Panc1 (cell line): ENCODE data around the gene TXLNA. TPM values are rescaled to one million over a fixed set of nuclear protein-coding genes. Genes with fewer than 3 reads are reported as not detected.

Source experiments
- ATAC-seq: fragments of 200-7000 bp; cut with Tn5 transposase; 2 replicates; pipeline ENCODE4 v1.9.1; 2020; ENCODE audit warnings: mild to moderate bottlenecking, moderate library complexity
- BruUV-seq: library from RNA; stranded (reverse); fragments of 400-500 nt; replicated peaks from 2 replicates; lab custom pipeline; 2021; lab: Mats Ljungman, UMichigan
- CTCF ChIA-PET: fragments of 300-600 bp; sonication (Branson Sonifier 250); formaldehyde crosslinking; loops from one replicate; lab custom pipeline; 2022; ENCODE audit warnings: antibody characterized with exemption; lab: Charles Lee
- POLR2A ChIA-PET: fragments of 300-600 bp; sonication (Branson Sonifier 250); formaldehyde crosslinking; loops from one replicate; lab custom pipeline; 2022; ENCODE audit warnings: antibody characterized with exemption; lab: Charles Lee
- DNase-seq: peaks from one replicate; pipeline ENCODE4 v3.0.0-alpha.2; 2010; ENCODE audit warnings: low read depth, low spot score
- H3K27ac ChIP-seq: 2 replicates; pipeline ENCODE4 v1.5.1; 2011; ENCODE audit warnings: mild to moderate bottlenecking, low read length, inconsistent platforms
- H3K27me3 ChIP-seq: fragments of 200-500 bp; sonication (Bioruptor generic); 2 replicates; pipeline ENCODE4 v1.6.0; 2014; ENCODE audit warnings: low read length, inconsistent platforms; ENCODE audit not compliant: control insufficient read depth, insufficient read depth
- H3K36me3 ChIP-seq: fragments of 200-500 bp; sonication (Bioruptor generic); 2 replicates; pipeline ENCODE4 v1.5.1; 2014; ENCODE audit warnings: inconsistent platforms, mild to moderate bottlenecking, low read length, moderate library complexity; ENCODE audit not compliant: control insufficient read depth, insufficient read depth
- H3K4me1 ChIP-seq: 2 replicates; pipeline ENCODE4 v1.5.1; 2011; ENCODE audit warnings: inconsistent platforms, mild to moderate bottlenecking, low read length, moderate library complexity; ENCODE audit not compliant: control insufficient read depth, insufficient read depth
- H3K4me3 ChIP-seq, 2 experiments: 2 replicates each; pipeline ENCODE4 v1.5.1; 2011 to 2012; ENCODE audit warnings: low read depth in 2 of 2, low read length in 2 of 2, mild to moderate bottlenecking in 2 of 2, inconsistent platforms in 1 of 2, moderate library complexity in 1 of 2
- H3K9me3 ChIP-seq: fragments of 200-500 bp; sonication (Bioruptor generic); 2 replicates; pipeline ENCODE4 v1.5.1; 2014; ENCODE audit warnings: low read depth, mild to moderate bottlenecking, inconsistent platforms, low read length, moderate library complexity; ENCODE audit not compliant: control insufficient read depth, insufficient read depth
- CTCF ChIP-seq: fragments of 450-650 bp; IDR thresholded peaks from 2 replicates; pipeline ENCODE4 v1.5.1; 2017; ENCODE audit warnings: mild to moderate bottlenecking
- POLR2AphosphoS5 ChIP-seq: IDR thresholded peaks from 2 replicates; pipeline ENCODE4 v1.6.1; 2012; ENCODE audit warnings: mild to moderate bottlenecking, low read depth, low read length, moderate library complexity
- REST ChIP-seq, 2 experiments: IDR thresholded peaks; 2 replicates each; pipeline ENCODE4 v1.6.1; 2011 to 2012; ENCODE audit warnings: low read depth in 2 of 2, control low read depth in 1 of 2, low read length in 1 of 2, mild to moderate bottlenecking in 1 of 2, moderate library complexity in 1 of 2; ENCODE audit not compliant: insufficient read depth in 1 of 2
- SIN3A ChIP-seq: IDR thresholded peaks from 2 replicates; pipeline ENCODE4 v1.6.1; 2012; ENCODE audit warnings: low read depth, mild to moderate bottlenecking, low read length, moderate library complexity, borderline replicate concordance; ENCODE audit not compliant: insufficient read depth
- TCF7L2 ChIP-seq: IDR thresholded peaks from 2 replicates; pipeline ENCODE4 v1.6.1; 2011; ENCODE audit warnings: mild to moderate bottlenecking, low read depth, low read length, inconsistent platforms
- in situ Hi-C: cut with HindIII; loops from 2 replicates; pipeline ENCODE4 v1.10.0; 2016; ENCODE audit warnings: low sequenced_read_pairs, low pct_unique_long_range_greater_than_20kb
- intact Hi-C: fragments of 100-400 bp; cut with micrococcal nuclease; formaldehyde crosslinking; loops from one replicate; pipeline ENCODE4 v1.10.0; 2022; ENCODE audit not compliant: unreplicated experiment
- total RNA-seq: library from RNA; stranded (reverse); gene quantifications from one replicate; pipeline ENCODE4 v1.2.1, GENCODE V29; 2021; ENCODE audit not compliant: unreplicated experiment

The TXLNA gene
- total RNA-seq, 1 experiment from 2014 or later: 115 TPM

GRCh38 chr1:32181065-32181464 lies 1.6 kb downstream of the TXLNA start:
- Histone ChIP-seq H3K27me3 (no peaks in the 10 kb centered on the region), H3K4me3 (peak overlapping the region; percentile 77 to 93), H3K4me1 (peaks cover 33% of the 10 kb centered on the region), H3K36me3 (peaks cover 6% of the 10 kb centered on the region; the same call in 1 of the 2 replicates), H3K27ac (peak overlapping the region; percentile 90), H3K9me3 (no peaks in the 10 kb centered on the region)
- ATAC-seq: no peak
- intact Hi-C loops: no loop called here
- DNase-seq: no peak
- ChIA-PET CTCF (no interaction called here), POLR2A (no interaction called here)
- in situ Hi-C loops: no loop called here
- TF ChIP-seq TCF7L2 (no peak), REST (IDR thresholded peaks at IDR 0.05; ENCODE audit: insufficient read depth in 1 of 2, low read depth in 2 of 2, low read length in 1 of 2) (no peak), POLR2AphosphoS5 (no peak), CTCF (no peak), SIN3A (no peak)
- TSS peak; percentile 78 for BruUV-seq

- POLR2A ChIA-PET: interaction anchor here (0.6 kb wide), 1 partner anchor 30 kb away, joined by 3 read pairs; no protein-coding TSS in a partner anchor
- in situ Hi-C loops: no loop called here
- peak overlapping the region; percentile 77 to 93; a peak in 3 of 4 replicates for H3K4me3 ChIP-seq
These were observed 2.1 kb downstream of the TXLNA start for GRCh38 chr1:32181563-32181962.

More at GRCh38 chr1:32181563-32181962, 2.1 kb downstream of the TXLNA start:
- TF ChIP-seq POLR2AphosphoS5 (no peak), TCF7L2 (no peak), REST (IDR thresholded peaks at IDR 0.05; ENCODE audit: insufficient read depth in 1 of 2, low read depth in 2 of 2, low read length in 1 of 2) (no peak)
- CTCF ChIA-PET: no interaction called here
- peaks cover 33% of the 10 kb centered on the region for H3K4me1 ChIP-seq
- peaks cover 8% of the 10 kb centered on the region for H3K36me3 ChIP-seq
- H3K27ac ChIP-seq: peak overlapping the region; percentile 90
- H3K9me3 ChIP-seq: no peaks in the 10 kb centered on the region
- ATAC-seq (no peak), DNase-seq (no peak)
- H3K27me3 ChIP-seq: no peaks in the 10 kb centered on the region
- intact Hi-C loops: no loop called here
- no TSS peak for BruUV-seq
